K562 (cell line): ENCODE data around the gene CRLF1. TPM values are rescaled to one million over a fixed set of nuclear protein-coding genes. Genes with fewer than 3 reads are reported as not detected.
A peak's percentile ranks its signal among the peaks of the same experiment; 100 is the strongest.

Experiments used
- ATAC-seq: fragments of 200-7000 bp; cut with Tn5 transposase; 3 replicates; pipeline ENCODE4 v1.9.1; 2020; ENCODE audit warnings: moderate library complexity
- BruUV-seq: library from RNA; stranded (reverse); fragments of 400-500 nt; replicated peaks from 2 replicates; lab custom pipeline; 2021; lab: Mats Ljungman, UMichigan
- CTCF ChIA-PET: fragments of 300-600 bp; formaldehyde crosslinking; extraction: SDS; loops from one replicate; lab custom pipeline; 2021; ENCODE audit warnings: low intra/inter-chr PET ratio; lab: Yijun Ruan, JAX
- POLR2A ChIA-PET: fragments of 300-600, 350-650 bp; sonication (Branson Sonifier 250); formaldehyde crosslinking; extraction: SDS; loops from one replicate; lab custom pipeline; 2021; ENCODE audit warnings: antibody characterized with exemption, inconsistent platforms; lab: Yijun Ruan, JAX
- DNase-seq, 4 experiments: peaks; one replicate each; pipeline versions ENCODE4 v3.0.0 to v3.0.0-alpha.2; 2011 to 2018; ENCODE audit warnings: low spot score in 3 of 4, mixed read lengths in 3 of 4; ENCODE audit errors: extremely low read depth in 1 of 4
- FAIRE-seq: peaks from 2 replicates; lab custom pipeline; 2011; peaks lifted over from hg19 to GRCh38; lab: Jason Lieb, UNC
- H2AFZ ChIP-seq: 2 replicates; pipeline ENCODE4 v1.6.0; 2011; ENCODE audit warnings: low read depth, low read length, control low read depth, inconsistent platforms
- H3K27ac ChIP-seq: fragments of 200-600 bp; 3 replicates; pipeline ENCODE4 v1.8.0; 2011; ENCODE audit warnings: low read depth, mild to moderate bottlenecking, control low read depth, inconsistent platforms, low read length, moderate library complexity, mixed read lengths; ENCODE audit errors: extremely low read depth
- H3K27me3 ChIP-seq, 2 experiments: fragments of 300-600 bp in 1 of 2; 2 replicates in 1 of 2; 3 replicates in 1 of 2; pipeline versions ENCODE4 v1.6.0 to v1.8.0; 2011; ENCODE audit warnings: inconsistent platforms in 2 of 2, low read length in 2 of 2, mild to moderate bottlenecking in 1 of 2, mixed read lengths in 1 of 2, moderate library complexity in 1 of 2; ENCODE audit not compliant: control insufficient read depth in 2 of 2, insufficient read depth in 2 of 2
- H3K36me3 ChIP-seq: fragments of 300-600 bp; 3 replicates; pipeline ENCODE4 v1.8.0; 2011; ENCODE audit warnings: mild to moderate bottlenecking, low read length, inconsistent platforms; ENCODE audit not compliant: control insufficient read depth, insufficient read depth
- H3K4me1 ChIP-seq, 2 experiments: fragments of 200-600 bp in 1 of 2; replicated peaks in 1 of 2; 2 replicates in 1 of 2; 3 replicates in 1 of 2; pipeline versions ENCODE4 v1.5.1 to v1.8.0; 2011; ENCODE audit warnings: inconsistent platforms in 2 of 2, low read length in 2 of 2, mild to moderate bottlenecking in 1 of 2, mixed read lengths in 1 of 2, moderate library complexity in 1 of 2; ENCODE audit not compliant: control insufficient read depth in 2 of 2, insufficient read depth in 2 of 2
- H3K4me2 ChIP-seq: 2 replicates; pipeline ENCODE4 v1.6.1; 2011; ENCODE audit warnings: low read length, control low read depth, inconsistent platforms, mixed read lengths; ENCODE audit not compliant: insufficient read depth
- H3K4me3 ChIP-seq: fragments of 200-600 bp; sonication (generic), shearing (Covaris generic); 2 replicates; pipeline ENCODE4 v1.5.1; 2016; ENCODE audit warnings: control low read depth, inconsistent platforms
- H3K79me2 ChIP-seq: fragments of 200-600 bp; 3 replicates; pipeline ENCODE4 v1.8.0; 2011; ENCODE audit warnings: low read length, inconsistent platforms; ENCODE audit not compliant: control insufficient read depth, insufficient read depth
- H3K9ac ChIP-seq, 2 experiments: 2 replicates each; pipeline versions ENCODE4 v1.6.0 to v1.6.1; 2011; ENCODE audit warnings: low read depth in 2 of 2, low read length in 2 of 2, control low read depth in 1 of 2, inconsistent platforms in 1 of 2, mild to moderate bottlenecking in 1 of 2, mixed read lengths in 1 of 2; ENCODE audit not compliant: insufficient read depth in 1 of 2
- H3K9me1 ChIP-seq: one replicate; pipeline ENCODE4 v1.6.0; 2011; ENCODE audit warnings: inconsistent platforms, mild to moderate bottlenecking, low read length, moderate library complexity; ENCODE audit not compliant: control insufficient read depth, insufficient read depth
- H3K9me3 ChIP-seq: replicated peaks from 2 replicates; pipeline ENCODE4 v1.5.1; 2011; ENCODE audit warnings: low read depth, low read length, inconsistent platforms; ENCODE audit not compliant: control insufficient read depth, insufficient read depth
- H4K20me1 ChIP-seq: replicated peaks from 2 replicates; pipeline ENCODE4 v1.6.1; 2011; ENCODE audit warnings: low read length, inconsistent platforms, mixed read lengths; ENCODE audit not compliant: control insufficient read depth, insufficient read depth
- CBFB ChIP-seq: sonication (generic); formaldehyde crosslinking; IDR thresholded peaks from 2 replicates; pipeline ENCODE4 v1.4.0; 2020; ENCODE audit warnings: mild to moderate bottlenecking, missing genetic modification reagents
- EGR1 ChIP-seq: fragments of 450-650 bp; conservative IDR thresholded peaks from 2 replicates; pipeline ENCODE4 v1.6.1; 2017; ENCODE audit warnings: mild to moderate bottlenecking
- IFI16 ChIP-seq: fragments of 250-450 bp; sonication (Bioruptor Pico); IDR thresholded peaks from 2 replicates; pipeline ENCODE4 v2.1.2; 2022; ENCODE audit warnings: mild to moderate bottlenecking, inconsistent platforms
- POLR2AphosphoS5 ChIP-seq: IDR thresholded peaks from 2 replicates; pipeline ENCODE4 v1.6.1; 2011; ENCODE audit warnings: mild to moderate bottlenecking, low read depth, low read length, moderate library complexity; ENCODE audit not compliant: control insufficient read depth, insufficient read depth
- RFX1 ChIP-seq: fragments of 450-650 bp; IDR thresholded peaks from 2 replicates; pipeline ENCODE4 v1.6.1; 2016; ENCODE audit warnings: mild to moderate bottlenecking, moderate library complexity
- RNF2 ChIP-seq: sonication (generic); IDR thresholded peaks from 2 replicates; pipeline ENCODE4 v1.6.1; 2016
- SAFB2 ChIP-seq: fragments of 200-400 bp; formaldehyde crosslinking; IDR thresholded peaks from 2 replicates; pipeline ENCODE4 v1.6.1; 2018; ENCODE audit warnings: borderline replicate concordance, low read length, low read depth, moderate library complexity; ENCODE audit not compliant: severe bottlenecking
- U2AF1 ChIP-seq: fragments of 200-400 bp; formaldehyde crosslinking; optimal IDR thresholded peaks from 2 replicates; pipeline ENCODE3; 2017; ENCODE audit warnings: mild to moderate bottlenecking, low read depth, low read length, moderate library complexity
- XRCC5 ChIP-seq: fragments of 200-400 bp; formaldehyde crosslinking; IDR thresholded peaks from 2 replicates; pipeline ENCODE4 v1.6.1; 2017; ENCODE audit warnings: low read depth, mild to moderate bottlenecking, low read length
- WGBS: fragments of 100-300 bp; shearing (Covaris generic); methylation state at CpG from one replicate; pipeline ENCODE4 v1.1.6; 2016; ENCODE audit warnings: low coverage, mixed read lengths; ENCODE audit not compliant: insufficient coverage; ENCODE audit errors: missing lambda C conversion rate; 5-methylcytosine and 5-hydroxymethylcytosine counted together
- in situ Hi-C: fragments of 300-500 bp; cut with MboI; formaldehyde crosslinking; loops from 4 replicates; pipeline ENCODE4 v1.15.0; 2018; ENCODE audit warnings: inconsistent platforms, mixed read lengths
- intact Hi-C: fragments of 100-400 bp; cut with micrococcal nuclease; formaldehyde crosslinking; loops from 2 replicates; pipeline ENCODE4 v1.14.2; 2022
- polyA plus RNA-seq, 8 experiments: library from polyadenylated mRNA; depleted of rRNA in 4 of 8; stranded (reverse) in 5 of 8; unstranded in 3 of 8; fragments of >200 nt; fragmentation: Nextera tagmentation in 2 of 8; fragmentation: Illumina TruSeq in 1 of 8; extraction: Ambion mirVana in 2 of 8; extraction: Trizol in 1 of 8; gene quantifications; 2 replicates each; pipeline versions ENCODE4 v1.2.1 to v1.2.3, GENCODE V29; 2011 to 2014; ENCODE audit warnings: inconsistent platforms in 1 of 8, missing spikeins in 1 of 8
- total RNA-seq, 7 experiments: library from RNA; depleted of rRNA in 6 of 7; stranded (reverse); fragments of >200 nt in 6 of 7; fragmentation: Illumina TruSeq in 2 of 7; extraction: Trizol in 2 of 7; gene quantifications; 2 replicates each; pipeline versions ENCODE4 v1.2.1 to v1.2.3, GENCODE V29; 2011 to 2021; ENCODE audit warnings: low replicate concordance in 1 of 7
- TF ChIP-seq, protein P1 (sequence below): sonication (generic); formaldehyde crosslinking; IDR thresholded peaks from 2 replicates; pipeline ENCODE4 v1.5.0; 2020; ENCODE audit warnings: missing genetic modification reagents
- TF ChIP-seq, protein P2 (sequence below): fragments of 200-800 bp; sonication (Bioruptor generic); IDR thresholded peaks from 2 replicates; pipeline ENCODE4 v1.6.1; 2017; ENCODE audit warnings: missing genetic modification characterization, missing compliant biosample characterization
- TF ChIP-seq, protein P3 (sequence below): fragments of 450-650 bp; IDR thresholded peaks from 2 replicates; pipeline ENCODE4 v1.7.0; 2016; ENCODE audit warnings: borderline replicate concordance

Gene CRLF1
- total and polyA plus RNA-seq, 9 of the 15 experiments (the other 6 are each of a cell fraction or from before 2014, with no cell fraction given), result 0.85 to 3.6 (median 1.7) TPM

DNA sequence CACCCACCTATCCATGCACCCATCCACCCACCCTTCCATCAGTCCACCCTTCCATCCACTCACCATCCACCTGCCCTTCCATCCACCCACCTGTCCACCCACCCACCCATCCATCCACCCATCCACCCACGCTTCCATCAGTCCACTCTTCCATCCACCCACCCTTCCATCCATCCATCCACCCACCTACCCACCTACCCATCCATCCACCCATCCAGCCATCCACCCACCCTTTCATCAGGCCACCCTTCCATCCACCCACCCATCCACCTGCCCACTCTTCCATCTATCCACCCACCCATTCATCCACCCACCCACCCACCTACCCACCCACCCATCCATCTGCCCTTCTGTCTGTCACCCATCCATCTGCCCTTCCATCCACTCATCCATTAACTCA lies 47.3 kb upstream of the CRLF1 start:
- DNase-seq, result no peak
- CTCF ChIA-PET, result no interaction called here
- Histone ChIP-seq H3K9ac (no peak overlapping the region), H3K36me3 (peaks cover 2% of the 10 kb centered on the region; the same call in 1 of the 3 replicates), H4K20me1 (peaks cover 54% of the 10 kb centered on the region), H3K27ac (no peak overlapping the region), H3K9me3 (no peaks in the 10 kb centered on the region), H3K27me3 (no peaks in the 10 kb centered on the region), H2AFZ (no peak overlapping the region), H3K4me3 (no peak overlapping the region), H3K79me2 (no peaks in the 10 kb centered on the region), H3K4me2 (no peak overlapping the region), H3K4me1 (peaks cover 4 to 45% of the 10 kb centered on the region in 2 experiments; a peak in 4 of 5 replicates), H3K9me1 (peaks cover 6% of the 10 kb centered on the region)
- in situ Hi-C loops (no loop called here), intact Hi-C loops (no loop called here)
- FAIRE-seq, result no peak
- TF ChIP-seq EGR1 (peak; percentile 74), RFX1 (no peak), SAFB2 (no peak)
- ATAC-seq, result no peak
- BruUV-seq, result no TSS peak
- POLR2A ChIA-PET, result no interaction called here
- no CpG with 5 or more reads among the region's 1 CpG for WGBS

DNA sequence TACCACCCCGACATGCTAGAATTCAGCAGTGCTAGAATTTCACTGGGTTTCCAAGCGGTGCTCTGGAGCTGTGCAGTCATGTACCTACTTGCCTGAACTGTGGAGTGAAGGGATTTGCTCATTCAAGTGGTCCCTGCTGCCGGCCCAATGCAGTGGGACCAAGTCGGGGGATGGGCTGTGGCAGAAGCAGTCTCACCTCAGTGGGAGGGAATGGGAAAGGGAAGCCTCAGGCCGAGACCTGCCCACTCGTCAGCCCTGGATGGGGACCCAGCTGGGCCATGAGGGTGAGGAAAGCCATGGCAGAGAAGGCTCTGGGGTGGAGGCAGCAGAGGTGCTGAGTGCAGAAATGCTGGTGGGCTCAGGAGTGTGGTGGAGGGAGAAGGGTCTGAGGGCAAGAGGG lies 45.1 kb upstream of the CRLF1 start:
- ATAC-seq (no peak), FAIRE-seq (no peak), DNase-seq (no peak)
- Histone ChIP-seq H3K36me3 (peaks cover 2% of the 10 kb centered on the region; the same call in 1 of the 3 replicates), H4K20me1 (peaks cover 43% of the 10 kb centered on the region), H3K79me2 (0 out of 3 replicates have a peak, but pooled peaks cover under 1% of the 10 kb centered on the region), H3K4me2 (no peak overlapping the region), H2AFZ (no peak overlapping the region), H3K27me3 (no peaks in the 10 kb centered on the region), H3K4me1 (peaks cover 6 to 47% of the 10 kb centered on the region in 2 experiments; a peak in 3 of 5 replicates), H3K4me3 (no peak overlapping the region), H3K9ac (peak overlapping the region in 1 of 2 experiments; percentile 37; a peak in 1 of 4 replicates), H3K27ac (no peak overlapping the region), H3K9me1 (peaks cover 8% of the 10 kb centered on the region), H3K9me3 (no peaks in the 10 kb centered on the region)
- in situ Hi-C loops (no loop called here), intact Hi-C loops (no loop called here)
- WGBS, result 56% methylated on average over 6 of the region's 6 CpGs
- BruUV-seq, result no TSS peak
- ChIA-PET CTCF (no interaction called here), POLR2A (no interaction called here)
- no peak for TF ChIP-seq IFI16 (CRISPR knock-in tag)
- no peak for TF ChIP-seq POLR2AphosphoS5
- no peak for TF ChIP-seq XRCC5
- TF ChIP-seq RNF2, result no peak
- TF ChIP-seq CBFB, result no peak
- TF ChIP-seq, protein P1, sequence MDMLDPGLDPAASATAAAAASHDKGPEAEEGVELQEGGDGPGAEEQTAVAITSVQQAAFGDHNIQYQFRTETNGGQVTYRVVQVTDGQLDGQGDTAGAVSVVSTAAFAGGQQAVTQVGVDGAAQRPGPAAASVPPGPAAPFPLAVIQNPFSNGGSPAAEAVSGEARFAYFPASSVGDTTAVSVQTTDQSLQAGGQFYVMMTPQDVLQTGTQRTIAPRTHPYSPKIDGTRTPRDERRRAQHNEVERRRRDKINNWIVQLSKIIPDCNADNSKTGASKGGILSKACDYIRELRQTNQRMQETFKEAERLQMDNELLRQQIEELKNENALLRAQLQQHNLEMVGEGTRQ, result no peak
- TF ChIP-seq, protein P2, sequence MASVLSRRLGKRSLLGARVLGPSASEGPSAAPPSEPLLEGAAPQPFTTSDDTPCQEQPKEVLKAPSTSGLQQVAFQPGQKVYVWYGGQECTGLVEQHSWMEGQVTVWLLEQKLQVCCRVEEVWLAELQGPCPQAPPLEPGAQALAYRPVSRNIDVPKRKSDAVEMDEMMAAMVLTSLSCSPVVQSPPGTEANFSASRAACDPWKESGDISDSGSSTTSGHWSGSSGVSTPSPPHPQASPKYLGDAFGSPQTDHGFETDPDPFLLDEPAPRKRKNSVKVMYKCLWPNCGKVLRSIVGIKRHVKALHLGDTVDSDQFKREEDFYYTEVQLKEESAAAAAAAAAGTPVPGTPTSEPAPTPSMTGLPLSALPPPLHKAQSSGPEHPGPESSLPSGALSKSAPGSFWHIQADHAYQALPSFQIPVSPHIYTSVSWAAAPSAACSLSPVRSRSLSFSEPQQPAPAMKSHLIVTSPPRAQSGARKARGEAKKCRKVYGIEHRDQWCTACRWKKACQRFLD, result no peak
- no peak for TF ChIP-seq U2AF1
- TF ChIP-seq, protein P3, sequence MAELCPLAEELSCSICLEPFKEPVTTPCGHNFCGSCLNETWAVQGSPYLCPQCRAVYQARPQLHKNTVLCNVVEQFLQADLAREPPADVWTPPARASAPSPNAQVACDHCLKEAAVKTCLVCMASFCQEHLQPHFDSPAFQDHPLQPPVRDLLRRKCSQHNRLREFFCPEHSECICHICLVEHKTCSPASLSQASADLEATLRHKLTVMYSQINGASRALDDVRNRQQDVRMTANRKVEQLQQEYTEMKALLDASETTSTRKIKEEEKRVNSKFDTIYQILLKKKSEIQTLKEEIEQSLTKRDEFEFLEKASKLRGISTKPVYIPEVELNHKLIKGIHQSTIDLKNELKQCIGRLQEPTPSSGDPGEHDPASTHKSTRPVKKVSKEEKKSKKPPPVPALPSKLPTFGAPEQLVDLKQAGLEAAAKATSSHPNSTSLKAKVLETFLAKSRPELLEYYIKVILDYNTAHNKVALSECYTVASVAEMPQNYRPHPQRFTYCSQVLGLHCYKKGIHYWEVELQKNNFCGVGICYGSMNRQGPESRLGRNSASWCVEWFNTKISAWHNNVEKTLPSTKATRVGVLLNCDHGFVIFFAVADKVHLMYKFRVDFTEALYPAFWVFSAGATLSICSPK, result no peak
